Osteocyte (in vitro differentiated cells): ENCODE measurements around the gene PRKN. TPM values are rescaled to one million over a fixed set of nuclear protein-coding genes. Genes with fewer than 3 reads are reported as not detected.

ENCODE experiments used
- DNase-seq: peaks from one replicate; pipeline ENCODE4 v3.0.0; 2021; ENCODE audit warnings: mixed read lengths; ENCODE audit not compliant: unreplicated experiment; ENCODE audit errors: extremely low spot score
- H3K27ac Mint-ChIP-seq: one replicate; pipeline ENCODE4 v1.8.0; 2021; ENCODE audit warnings: mild to moderate bottlenecking, mixed read lengths; ENCODE audit not compliant: unreplicated experiment
- H3K27me3 Mint-ChIP-seq: one replicate; pipeline ENCODE4 v1.8.0; 2021; ENCODE audit warnings: mixed read lengths; ENCODE audit not compliant: unreplicated experiment
- H3K36me3 Mint-ChIP-seq: one replicate; pipeline ENCODE4 v1.8.0; 2021; ENCODE audit warnings: mixed read lengths; ENCODE audit not compliant: unreplicated experiment
- H3K4me1 Mint-ChIP-seq: one replicate; pipeline ENCODE4 v1.8.0; 2021; ENCODE audit warnings: mixed read lengths; ENCODE audit not compliant: unreplicated experiment
- H3K4me3 Mint-ChIP-seq: one replicate; pipeline ENCODE4 v1.8.0; 2021; ENCODE audit warnings: mild to moderate bottlenecking, moderate library complexity, mixed read lengths; ENCODE audit not compliant: unreplicated experiment
- H3K9me3 Mint-ChIP-seq: one replicate; pipeline ENCODE4 v1.8.0; 2021; ENCODE audit warnings: mixed read lengths; ENCODE audit not compliant: unreplicated experiment
- total RNA-seq: library from RNA; stranded (reverse); gene quantifications from 2 replicates; pipeline ENCODE4 v1.2.1, GENCODE V29; 2021
- TF ChIP-seq, protein P1 (sequence below): fragments of 200-600 bp; sonication (generic); IDR thresholded peaks from 2 replicates; pipeline ENCODE4 v1.5.0; 2021; ENCODE audit warnings: antibody characterized with exemption, mild to moderate bottlenecking, moderate library complexity

PRKN gene
- total RNA-seq, 1 donor from 2014 or later = 13.4 TPM

DNA sequence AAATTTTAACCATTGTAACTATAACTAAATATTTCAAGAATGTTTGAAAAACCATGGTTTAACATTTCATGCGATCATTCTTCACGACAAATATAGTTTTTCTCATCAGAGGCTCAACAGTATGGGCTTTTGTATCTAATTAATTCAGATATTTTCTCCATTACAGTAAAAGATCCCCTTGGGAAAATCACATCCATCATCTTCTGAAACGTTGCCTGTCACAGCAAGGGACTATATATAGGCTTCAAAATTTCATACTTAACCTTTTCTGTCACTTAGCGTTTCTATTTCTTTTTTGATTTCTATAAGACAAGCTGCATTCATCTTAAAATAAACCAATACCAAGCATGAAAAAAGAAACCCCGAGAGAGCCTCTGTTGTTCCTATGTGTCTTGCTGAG is 710.0 kb downstream of the PRKN start:
- Mint-ChIP-seq H3K27me3 (no peaks in the 10 kb centered on the region), H3K4me1 (no peaks in the 10 kb centered on the region), H3K36me3 (no peaks in the 10 kb centered on the region), H3K27ac (no peak overlapping the region), H3K9me3 (no peaks in the 10 kb centered on the region), H3K4me3 (no peak overlapping the region)
- TF ChIP-seq, protein P1, sequence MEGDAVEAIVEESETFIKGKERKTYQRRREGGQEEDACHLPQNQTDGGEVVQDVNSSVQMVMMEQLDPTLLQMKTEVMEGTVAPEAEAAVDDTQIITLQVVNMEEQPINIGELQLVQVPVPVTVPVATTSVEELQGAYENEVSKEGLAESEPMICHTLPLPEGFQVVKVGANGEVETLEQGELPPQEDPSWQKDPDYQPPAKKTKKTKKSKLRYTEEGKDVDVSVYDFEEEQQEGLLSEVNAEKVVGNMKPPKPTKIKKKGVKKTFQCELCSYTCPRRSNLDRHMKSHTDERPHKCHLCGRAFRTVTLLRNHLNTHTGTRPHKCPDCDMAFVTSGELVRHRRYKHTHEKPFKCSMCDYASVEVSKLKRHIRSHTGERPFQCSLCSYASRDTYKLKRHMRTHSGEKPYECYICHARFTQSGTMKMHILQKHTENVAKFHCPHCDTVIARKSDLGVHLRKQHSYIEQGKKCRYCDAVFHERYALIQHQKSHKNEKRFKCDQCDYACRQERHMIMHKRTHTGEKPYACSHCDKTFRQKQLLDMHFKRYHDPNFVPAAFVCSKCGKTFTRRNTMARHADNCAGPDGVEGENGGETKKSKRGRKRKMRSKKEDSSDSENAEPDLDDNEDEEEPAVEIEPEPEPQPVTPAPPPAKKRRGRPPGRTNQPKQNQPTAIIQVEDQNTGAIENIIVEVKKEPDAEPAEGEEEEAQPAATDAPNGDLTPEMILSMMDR = no peak
- no peak for DNase-seq

DNA sequence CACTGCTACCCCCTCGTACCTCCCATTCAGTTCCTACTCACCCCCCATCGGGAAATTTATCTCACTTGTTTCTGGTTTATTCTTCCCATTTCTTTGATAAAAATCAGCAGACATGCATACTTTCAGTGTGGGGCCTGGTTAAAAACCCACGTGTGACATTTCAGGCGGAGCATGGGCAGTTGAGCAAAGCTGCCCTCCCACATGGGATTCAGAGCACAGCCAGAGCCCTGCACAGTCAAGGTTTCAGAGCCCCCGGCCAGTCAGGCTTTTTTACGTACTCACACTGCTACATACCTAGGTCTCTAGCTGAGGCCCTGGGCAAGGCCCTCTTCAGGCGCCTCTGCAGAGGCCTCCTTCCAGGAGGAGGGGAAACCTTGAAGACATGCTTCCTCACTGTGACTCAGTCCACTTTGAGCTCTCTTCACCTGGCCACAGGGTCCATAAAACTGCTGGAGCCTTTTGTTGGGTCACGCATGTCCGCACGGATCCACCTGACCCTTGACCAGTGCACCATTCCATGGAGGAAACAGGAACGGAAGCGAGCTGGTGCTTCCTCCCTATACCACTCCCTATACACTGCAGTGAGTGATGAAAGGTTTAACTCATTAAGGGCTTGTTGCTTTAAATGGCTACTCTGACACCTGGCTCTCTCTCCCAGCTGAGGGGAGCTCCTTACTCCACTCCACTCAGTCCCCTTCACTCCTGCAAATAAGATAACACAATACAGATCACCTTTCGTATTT is 713.3 kb downstream of the PRKN start:
- Mint-ChIP-seq H3K4me1 (no peaks in the 10 kb centered on the region), H3K27ac (no peak overlapping the region), H3K27me3 (no peaks in the 10 kb centered on the region), H3K4me3 (no peak overlapping the region), H3K36me3 (no peaks in the 10 kb centered on the region), H3K9me3 (no peaks in the 10 kb centered on the region)
- DNase-seq = no peak
- TF ChIP-seq, protein P1 = no peak

DNA sequence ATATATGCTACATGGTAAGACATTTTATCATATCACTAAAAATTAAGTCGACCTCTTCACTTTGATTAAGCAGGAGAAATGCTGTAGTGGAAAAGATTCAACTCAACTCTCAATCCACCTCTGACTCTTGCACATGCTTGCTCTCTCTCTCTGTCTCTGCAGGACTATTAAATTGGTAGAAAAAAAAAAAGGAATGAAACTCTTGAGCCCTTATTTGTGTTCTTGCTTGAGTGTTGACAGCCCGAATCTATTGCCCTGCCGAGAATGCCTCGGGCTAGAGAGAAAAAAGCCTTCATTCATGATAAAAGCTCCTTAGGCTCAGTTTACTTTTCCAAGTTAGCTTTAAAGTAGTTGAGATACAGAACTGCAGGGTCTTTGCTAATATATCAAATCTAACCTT is 722.2 kb downstream of the PRKN start:
- Mint-ChIP-seq H3K4me3 (no peak overlapping the region), H3K9me3 (peaks cover 6% of the 10 kb centered on the region), H3K4me1 (peaks cover 17% of the 10 kb centered on the region), H3K27me3 (peaks cover 15% of the 10 kb centered on the region), H3K36me3 (peaks cover 2% of the 10 kb centered on the region), H3K27ac (no peak overlapping the region)
- no peak for DNase-seq
- TF ChIP-seq, protein P1 = no peak

DNA sequence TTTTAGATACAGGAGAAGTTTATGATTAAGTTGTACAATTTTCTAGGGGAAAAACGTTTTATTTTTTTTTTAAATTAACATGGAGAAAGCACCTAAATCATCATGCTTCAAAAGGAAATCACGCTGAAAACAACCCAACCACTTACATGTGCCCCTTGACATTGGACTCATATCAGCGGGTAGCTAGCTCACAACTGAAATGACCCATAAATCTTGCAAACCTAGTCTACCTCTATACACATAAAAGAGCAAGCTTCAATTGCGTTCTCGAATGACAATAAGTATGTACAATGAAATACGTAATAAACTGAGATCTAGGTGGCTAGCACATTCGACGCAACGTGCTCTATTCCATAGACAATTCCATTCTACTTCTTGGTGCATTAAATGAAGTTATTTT is 730.8 kb downstream of the PRKN start:
- TF ChIP-seq, protein P1 = no peak
- Mint-ChIP-seq H3K36me3 (peaks cover 9% of the 10 kb centered on the region), H3K9me3 (peaks cover 26% of the 10 kb centered on the region), H3K4me1 (no peaks in the 10 kb centered on the region), H3K4me3 (no peak overlapping the region), H3K27ac (no peak overlapping the region), H3K27me3 (peaks cover 6% of the 10 kb centered on the region)
- no peak for DNase-seq

DNA sequence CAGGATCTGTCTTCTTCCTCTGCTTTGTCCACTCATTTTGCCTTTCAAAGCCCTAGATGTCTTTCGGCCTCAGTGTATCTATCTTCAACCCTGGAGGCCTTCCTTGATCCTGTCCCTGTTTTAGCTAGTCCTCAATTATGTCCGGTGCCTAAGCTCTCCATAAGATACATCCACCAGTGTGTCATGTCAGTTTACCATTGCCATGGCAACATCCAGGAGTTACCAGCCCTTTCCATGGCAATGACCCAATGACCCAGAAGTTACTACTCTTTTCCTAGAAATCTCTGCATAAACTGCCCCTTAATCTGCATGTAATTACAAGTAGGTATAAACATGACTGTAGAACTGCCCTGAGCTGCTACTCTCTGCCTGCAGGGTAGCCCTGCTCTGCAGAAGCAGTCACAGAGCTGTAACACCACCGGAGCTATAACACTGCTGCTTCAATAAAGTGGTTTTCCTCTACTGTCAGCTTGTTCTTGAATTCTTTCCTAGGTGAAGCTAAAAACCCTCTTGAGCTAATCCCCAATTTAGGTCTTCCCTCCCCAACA is 741.6 kb downstream of the PRKN start:
- Mint-ChIP-seq H3K9me3 (peaks cover 13% of the 10 kb centered on the region), H3K4me1 (peaks cover 3% of the 10 kb centered on the region), H3K4me3 (no peak overlapping the region), H3K36me3 (peaks cover 2% of the 10 kb centered on the region), H3K27me3 (no peaks in the 10 kb centered on the region), H3K27ac (no peak overlapping the region)
- TF ChIP-seq, protein P1 = no peak
- no peak for DNase-seq
